ENCODE data around the gene ACOT11. TPM values are rescaled to one million over a fixed set of nuclear protein-coding genes. Genes with fewer than 3 reads are reported as not detected.

Gene ACOT11
- polyA plus RNA-seq, 1 of the 3 experiments (the other 2 are of a cell fraction): 6.9 TPM

GRCh38 chr1:54581621-54582035, 33.6 kb downstream of the ACOT11 start:
- Histone ChIP-seq H3K36me3 (replicated peaks in 1 of 2; ENCODE audit: control insufficient read depth in 1 of 2, insufficient read depth in 2 of 2, low read length in 1 of 2) (peaks cover 0 to 2% of the 10 kb centered on the region in 2 experiments), H3K9me2 (no peaks in the 10 kb centered on the region), H3K79me2 (ENCODE audit: insufficient read depth) (no peaks in the 10 kb centered on the region), H2AFZ (ENCODE audit: low read depth) (no peak overlapping the region), H3K9ac (no peak overlapping the region; the same call in 1 of the 2 replicates), H3K4me3 (ENCODE audit: low read depth in 2 of 2, low read length in 1 of 2) (no peak overlapping the region), H3K4me1 (ENCODE audit: control insufficient read depth in 1 of 2, insufficient read depth in 2 of 2, low read depth in 1 of 2, low read length in 1 of 2) (peaks cover 7 to 52% of the 10 kb centered on the region in 2 experiments; a peak in 3 of 4 replicates), H3K4me2 (no peak overlapping the region), H4K20me1 (ENCODE audit: insufficient read depth) (no peaks in the 10 kb centered on the region), H3K27ac (ENCODE audit: low read depth in 2 of 2, low read length in 1 of 2) (peak overlapping the region in 1 of 2 experiments; percentile 89; a peak in 3 of 4 replicates), H3K9me3 (no peaks in the 10 kb centered on the region), H3K27me3 (ENCODE audit: insufficient read depth) (no peaks in the 10 kb centered on the region), H3F3A (replicated peaks; ENCODE audit: insufficient read depth) (no peaks in the 10 kb centered on the region)
- POLR2A ChIA-PET: interaction anchor here (0.9 to 1.4 kb wide), 4 partner anchors 9 to 34 kb away, joined by 3 to 6 read pairs (median 3); partner anchors contain the start of gene ACOT11
- WGBS (ENCODE audit: low lambda C conversion rate): no CpG with 5 or more reads among the region's 5 CpGs
- CTCF ChIA-PET: interaction anchor here (0.9 to 2.2 kb wide), 2 partner anchors 10 to 34 kb away, joined by 4 to 9 read pairs; partner anchors contain the start of gene ACOT11
- DNase-seq: peak; percentile 93
- TF ChIP-seq ZBTB33 (IDR thresholded peaks at IDR 0.05; ENCODE audit: borderline replicate concordance, low read depth): no peak
- peak; percentile 63 for TF ChIP-seq CHD2 (IDR thresholded peaks at IDR 0.05; ENCODE audit: low read length, partially characterized antibody)
- no peak for TF ChIP-seq USF2 (IDR thresholded peaks at IDR 0.05; ENCODE audit: borderline replicate concordance, low read depth, low read length)
- no peak for TF ChIP-seq GABPA (IDR thresholded peaks at IDR 0.05; ENCODE audit: low read depth)
- TF ChIP-seq MAX (IDR thresholded peaks at IDR 0.05; ENCODE audit: low read depth): no peak
- TF ChIP-seq FOSL2 (IDR thresholded peaks at IDR 0.05; ENCODE audit: borderline replicate concordance, low read depth): no peak
- TF ChIP-seq RFX5 (IDR thresholded peaks at IDR 0.05; ENCODE audit: low read length): peak; percentile 32; the same call in 1 of the 2 replicates
- no peak for TF ChIP-seq SIN3A (IDR thresholded peaks at IDR 0.05; ENCODE audit: borderline replicate concordance, low read depth, low read length)
- TF ChIP-seq MEF2A (IDR thresholded peaks at IDR 0.05; ENCODE audit: borderline replicate concordance, low read depth): no peak
- 0 out of 2 replicates have a peak, but pooled peaks have one; percentile 15 for TF ChIP-seq FOXJ3 (CRISPR knock-in tag; IDR thresholded peaks at IDR 0.05)
- no peak for TF ChIP-seq POLR2AphosphoS5 (IDR thresholded peaks at IDR 0.05; ENCODE audit: low read depth, low read length)
- peak; percentile 18; the same call in 1 of the 2 replicates for TF ChIP-seq SMC3 (IDR thresholded peaks at IDR 0.05; ENCODE audit: low read depth, low read length)
- no peak for TF ChIP-seq PBX3 (IDR thresholded peaks at IDR 0.05)
- TF ChIP-seq EP300 (IDR thresholded peaks at IDR 0.05; ENCODE audit: borderline replicate concordance in 1 of 2, low read depth in 1 of 2, low read length in 1 of 2): no peak
- TF ChIP-seq GATA2 (CRISPR knock-in tag; IDR thresholded peaks at IDR 0.05): no peak
- TF ChIP-seq TEAD4 (IDR thresholded peaks at IDR 0.05; ENCODE audit: borderline replicate concordance, insufficient read depth): no peak
- no peak for TF ChIP-seq JUND (IDR thresholded peaks at IDR 0.05)
- TF ChIP-seq MXI1 (IDR thresholded peaks at IDR 0.05; ENCODE audit: low read depth, low read length): 0 out of 2 replicates have a peak, but pooled peaks have one; percentile 53
- TF ChIP-seq NFIC (IDR thresholded peaks at IDR 0.05; ENCODE audit: borderline replicate concordance): peak; percentile 44
- no peak for TF ChIP-seq USF1 (IDR thresholded peaks at IDR 0.05; ENCODE audit: borderline replicate concordance, low read depth)
- no peak for TF ChIP-seq IRF3 (IDR thresholded peaks at IDR 0.05; ENCODE audit: low read depth, low read length)
- TF ChIP-seq FOXM1 (IDR thresholded peaks at IDR 0.05; ENCODE audit: low read depth): no peak
- TF ChIP-seq RCOR1 (IDR thresholded peaks at IDR 0.05; ENCODE audit: low read length): 0 out of 2 replicates have a peak, but pooled peaks have one; percentile 52
- TF ChIP-seq CTCF (IDR thresholded peaks at IDR 0.05): no peak
- TF ChIP-seq NRF1 (IDR thresholded peaks at IDR 0.05; ENCODE audit: low read depth, low read length): 0 out of 2 replicates have a peak, but pooled peaks have one; percentile 31
- TF ChIP-seq TCF12 (IDR thresholded peaks at IDR 0.05): peak; percentile 39; the same call in 1 of the 2 replicates
- no peak for TF ChIP-seq ELF1 (IDR thresholded peaks at IDR 0.05)
